Activated naive CD8-positive, alpha-beta T cell treated with anti-CD3 and anti-CD28 coated beads, Interleukin-2, amount 50 U/mL, for 24 hours (primary cell): ENCODE measurements around the gene TRPM7.

ENCODE experiments used
- ATAC-seq: fragments of 150-1000 bp; cut with Tn5 transposase; one replicate; pipeline ENCODE4 v1.10.0; 2021
- DNase-seq: peaks from one replicate; pipeline ENCODE4 v3.0.0; 2021
- H3K27ac Mint-ChIP-seq: one replicate; pipeline ENCODE4 v1.8.0; 2021; ENCODE audit warnings: mild to moderate bottlenecking, mixed read lengths
- H3K27me3 Mint-ChIP-seq: one replicate; pipeline ENCODE4 v1.8.0; 2021; ENCODE audit warnings: mixed read lengths
- H3K36me3 Mint-ChIP-seq: one replicate; pipeline ENCODE4 v1.8.0; 2021; ENCODE audit warnings: low read depth, mixed read lengths
- H3K4me1 Mint-ChIP-seq: one replicate; pipeline ENCODE4 v1.8.0; 2021; ENCODE audit warnings: mixed read lengths
- H3K4me3 Mint-ChIP-seq: one replicate; pipeline ENCODE4 v1.8.0; 2021; ENCODE audit warnings: mild to moderate bottlenecking, moderate library complexity, mixed read lengths
- H3K9me3 Mint-ChIP-seq: one replicate; pipeline ENCODE4 v1.8.0; 2021; ENCODE audit warnings: mixed read lengths

TRPM7 gene

DNA sequence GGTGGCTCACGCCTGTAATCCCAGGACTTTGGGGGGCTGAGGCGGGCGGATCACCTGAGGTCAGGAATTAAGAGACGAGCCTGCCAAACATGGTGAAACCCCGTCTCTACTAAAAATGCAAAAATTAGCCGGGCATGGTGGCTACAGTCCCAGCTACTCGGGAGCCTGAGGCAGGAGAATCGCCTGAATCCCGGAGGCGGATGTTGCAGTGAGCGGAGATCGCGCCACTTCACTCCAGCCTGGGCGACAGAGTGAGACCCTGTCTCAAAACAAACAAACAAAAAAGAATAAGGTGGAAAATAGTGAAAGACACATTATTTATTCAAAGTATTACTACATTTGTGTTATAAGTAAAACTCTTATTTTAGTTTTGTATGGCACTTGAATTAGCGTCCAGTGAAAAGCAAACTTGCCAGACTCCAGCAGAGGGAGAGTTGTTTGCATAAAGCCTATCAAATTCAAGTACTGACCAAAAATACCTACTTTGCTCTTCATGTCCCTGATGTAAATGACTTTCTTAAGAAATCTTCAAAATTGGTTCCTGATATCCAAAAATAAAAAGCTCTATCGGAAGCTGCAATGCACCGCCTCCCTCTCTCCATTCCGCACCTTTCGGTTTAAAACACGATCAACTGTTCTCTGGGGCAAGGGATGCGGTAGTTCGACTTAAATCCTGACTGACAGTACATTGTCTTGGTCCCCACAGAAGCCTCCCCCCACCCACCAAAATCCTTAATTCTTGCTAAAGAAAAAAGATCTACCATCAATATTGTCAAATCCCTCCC is 1.2 kb downstream of the TRPM7 start:
- H3K27me3 Mint-ChIP-seq: no peaks in the 10 kb centered on the region
- H3K27ac Mint-ChIP-seq: peak overlapping the region; percentile 98
- no peaks in the 10 kb centered on the region for H3K9me3 Mint-ChIP-seq
- H3K4me1 Mint-ChIP-seq: peaks cover 68% of the 10 kb centered on the region
- DNase-seq (no peak), ATAC-seq (no peak)
- peak overlapping the region; percentile 98 for H3K4me3 Mint-ChIP-seq
- H3K36me3 Mint-ChIP-seq: peaks cover 33% of the 10 kb centered on the region

GRCh38 chr15:50681467-50681866 is 5.1 kb downstream of the TRPM7 start:
- ATAC-seq (no peak), DNase-seq (no peak)
- peak overlapping the region; percentile 16 for H3K27ac Mint-ChIP-seq
- peaks cover 39% of the 10 kb centered on the region for H3K36me3 Mint-ChIP-seq
- peaks cover 60% of the 10 kb centered on the region for H3K4me1 Mint-ChIP-seq
- H3K9me3 Mint-ChIP-seq: no peaks in the 10 kb centered on the region
- H3K4me3 Mint-ChIP-seq: peak overlapping the region; percentile 27
- H3K27me3 Mint-ChIP-seq: no peaks in the 10 kb centered on the region

DNA sequence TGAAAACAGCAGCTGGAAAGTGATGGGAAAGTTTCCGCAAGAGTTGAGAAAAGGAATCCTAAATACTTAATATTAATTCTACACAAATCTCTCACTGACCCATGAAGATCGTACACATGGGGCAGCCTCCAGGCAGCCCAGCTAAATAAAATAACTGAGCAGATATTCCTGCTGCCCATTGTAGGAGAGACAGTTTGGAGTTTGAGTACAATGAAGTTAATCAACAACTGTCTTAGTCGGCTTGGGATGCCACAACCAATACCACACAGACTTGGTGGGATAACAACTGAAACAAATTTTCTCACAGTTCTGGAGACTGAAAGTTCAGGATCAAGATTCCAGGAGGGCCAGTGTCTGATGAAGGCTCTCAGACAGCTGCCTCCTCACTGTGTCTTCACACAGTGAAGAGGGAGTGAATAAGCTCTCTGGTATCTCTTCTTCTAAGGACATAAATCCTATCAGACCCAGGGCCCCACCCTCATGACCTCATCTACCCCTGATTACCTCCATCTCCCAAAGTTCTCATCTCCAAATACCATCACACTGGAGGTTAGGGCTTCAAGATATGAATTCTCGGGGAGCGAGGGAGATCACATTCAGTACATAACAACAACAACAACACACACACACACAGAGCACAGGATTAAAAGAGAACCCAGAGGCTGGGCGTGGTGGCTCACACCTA is 9.7 kb downstream of the TRPM7 start:
- peaks cover 26% of the 10 kb centered on the region for H3K36me3 Mint-ChIP-seq
- H3K27me3 Mint-ChIP-seq: no peaks in the 10 kb centered on the region
- H3K27ac Mint-ChIP-seq: peak overlapping the region; percentile 42
- no peak for ATAC-seq
- no peak for DNase-seq
- H3K4me1 Mint-ChIP-seq: peaks cover 29% of the 10 kb centered on the region
- no peak overlapping the region for H3K4me3 Mint-ChIP-seq
- H3K9me3 Mint-ChIP-seq: no peaks in the 10 kb centered on the region

- no peak overlapping the region for H3K4me3 Mint-ChIP-seq
- H3K27me3 Mint-ChIP-seq: no peaks in the 10 kb centered on the region
- H3K36me3 Mint-ChIP-seq: peaks cover 27% of the 10 kb centered on the region
- H3K27ac Mint-ChIP-seq: no peak overlapping the region
- no peak for DNase-seq
- H3K9me3 Mint-ChIP-seq: no peaks in the 10 kb centered on the region
- ATAC-seq: no peak
- H3K4me1 Mint-ChIP-seq: peaks cover 24% of the 10 kb centered on the region
These were observed 11.0 kb downstream of the TRPM7 start for GRCh38 chr15:50675535-50676144.

- Mint-ChIP-seq H3K36me3 (peaks cover 23% of the 10 kb centered on the region), H3K4me3 (no peak overlapping the region), H3K9me3 (no peaks in the 10 kb centered on the region), H3K27ac (no peak overlapping the region), H3K27me3 (no peaks in the 10 kb centered on the region), H3K4me1 (peaks cover 10% of the 10 kb centered on the region)
- no peak for DNase-seq
- ATAC-seq: no peak
These were observed 16.5 kb downstream of the TRPM7 start for GRCh38 chr15:50670115-50670514.

DNA sequence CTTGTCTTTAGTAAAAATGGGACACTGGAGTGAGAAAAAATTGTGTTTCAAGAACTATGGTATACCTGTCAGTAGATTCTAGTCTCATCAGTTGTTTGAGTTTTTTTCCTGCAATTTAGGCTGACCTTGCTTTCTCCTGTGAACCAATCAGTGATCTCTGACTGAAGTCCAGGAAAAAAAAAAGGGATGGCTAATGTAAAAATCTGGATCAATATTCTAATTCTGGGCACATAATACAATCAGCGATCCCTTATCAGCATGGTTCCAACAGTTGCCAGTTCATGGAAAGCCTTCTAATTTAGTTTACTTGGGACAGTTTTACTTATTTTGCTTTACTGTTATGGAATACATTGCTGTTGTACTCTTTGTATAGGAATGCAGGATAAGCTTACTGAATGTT is 17.0 kb downstream of the TRPM7 start:
- H3K4me3 Mint-ChIP-seq: no peak overlapping the region
- no peak overlapping the region for H3K27ac Mint-ChIP-seq
- DNase-seq (no peak), ATAC-seq (no peak)
- no peaks in the 10 kb centered on the region for H3K27me3 Mint-ChIP-seq
- peaks cover 18% of the 10 kb centered on the region for H3K36me3 Mint-ChIP-seq
- H3K4me1 Mint-ChIP-seq: peaks cover 9% of the 10 kb centered on the region
- no peaks in the 10 kb centered on the region for H3K9me3 Mint-ChIP-seq

DNA sequence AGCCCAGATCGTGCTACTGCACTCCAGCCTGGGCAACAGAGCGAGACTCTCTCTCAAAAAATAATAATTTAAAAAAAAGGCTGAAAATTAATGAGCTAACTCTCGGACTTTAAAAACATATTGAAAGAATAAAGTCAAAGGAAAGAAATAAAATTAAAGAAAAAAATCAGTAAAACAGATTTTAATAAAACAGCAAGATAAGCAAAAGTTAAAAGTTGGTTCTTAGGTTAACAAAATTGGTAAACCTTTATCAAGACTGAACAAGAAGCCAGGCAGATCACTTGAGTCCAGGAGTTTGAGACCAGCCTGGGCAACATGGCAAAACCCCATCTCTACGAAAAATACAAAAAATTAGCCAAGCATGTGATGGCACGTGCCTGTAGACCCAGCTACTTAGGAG is 20.7 kb downstream of the TRPM7 start:
- Mint-ChIP-seq H3K36me3 (peaks cover 10% of the 10 kb centered on the region), H3K9me3 (no peaks in the 10 kb centered on the region), H3K4me3 (no peak overlapping the region), H3K4me1 (peaks cover 4% of the 10 kb centered on the region), H3K27ac (no peak overlapping the region), H3K27me3 (no peaks in the 10 kb centered on the region)
- DNase-seq (no peak), ATAC-seq (no peak)

DNA sequence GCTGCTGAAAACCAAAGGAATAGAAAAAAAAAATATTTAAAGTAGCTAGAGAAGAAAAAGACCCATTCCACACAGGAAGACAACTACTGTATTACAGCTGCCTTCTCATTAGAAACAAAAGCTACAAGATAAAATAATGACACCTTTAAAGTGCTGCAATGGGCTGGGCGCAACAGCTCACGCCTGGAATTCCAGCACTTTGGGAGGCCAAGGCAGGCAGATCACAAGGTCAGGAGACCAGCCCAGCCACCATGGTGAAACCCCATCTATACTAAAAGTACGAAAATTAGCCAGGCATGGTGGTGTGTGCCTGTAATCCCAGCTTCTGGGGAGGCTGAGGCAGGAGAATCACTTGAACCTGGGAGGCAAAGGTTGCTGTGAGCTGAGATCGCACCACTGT is 31.0 kb downstream of the TRPM7 start:
- Mint-ChIP-seq H3K4me3 (no peak overlapping the region), H3K27ac (no peak overlapping the region), H3K36me3 (peaks cover 66% of the 10 kb centered on the region)

DNA sequence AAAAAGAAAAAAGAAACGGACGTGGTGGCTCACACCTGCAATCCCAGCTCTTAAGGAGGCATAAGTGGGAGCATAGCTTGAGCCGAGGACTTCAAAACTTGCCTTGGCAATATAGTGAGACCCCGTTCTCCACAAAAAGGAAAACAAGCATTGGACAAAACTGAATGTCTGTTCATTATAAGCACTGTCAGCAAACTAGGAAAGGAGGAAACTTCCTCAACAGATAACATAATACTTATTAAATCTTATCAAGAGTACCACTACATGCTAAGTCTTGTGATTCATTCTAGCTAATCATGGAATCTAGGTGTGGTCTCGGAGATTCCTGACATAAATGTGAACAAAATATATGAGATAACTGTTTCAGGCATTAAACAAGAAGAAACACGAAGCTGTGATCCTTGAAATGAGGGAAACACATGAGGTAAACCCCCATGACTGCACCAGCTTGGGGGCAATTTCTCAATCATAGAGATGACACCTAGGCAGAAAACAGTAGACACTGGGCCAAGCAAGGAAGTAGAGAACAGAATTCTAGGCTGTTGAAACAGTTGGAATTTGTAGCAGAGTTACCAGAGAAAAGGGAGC is 33.3 kb downstream of the TRPM7 start:
- no peak overlapping the region for H3K27ac Mint-ChIP-seq
- DNase-seq (no peak), ATAC-seq (no peak)
- H3K4me3 Mint-ChIP-seq: no peak overlapping the region
- no peaks in the 10 kb centered on the region for H3K27me3 Mint-ChIP-seq
- peaks cover 61% of the 10 kb centered on the region for H3K36me3 Mint-ChIP-seq
- H3K9me3 Mint-ChIP-seq: no peaks in the 10 kb centered on the region
- H3K4me1 Mint-ChIP-seq: peaks cover 26% of the 10 kb centered on the region

More for the DNA sequence above, 31.0 kb downstream of the TRPM7 start:
- Mint-ChIP-seq H3K27me3 (no peaks in the 10 kb centered on the region), H3K4me1 (peaks cover 27% of the 10 kb centered on the region), H3K9me3 (no peaks in the 10 kb centered on the region)
- DNase-seq (no peak), ATAC-seq (no peak)

GRCh38 chr15:50652671-50653070 is 33.9 kb downstream of the TRPM7 start:
- Mint-ChIP-seq H3K27me3 (no peaks in the 10 kb centered on the region), H3K27ac (no peak overlapping the region), H3K9me3 (no peaks in the 10 kb centered on the region), H3K4me3 (no peak overlapping the region), H3K4me1 (peaks cover 26% of the 10 kb centered on the region), H3K36me3 (peaks cover 60% of the 10 kb centered on the region)
- DNase-seq (no peak), ATAC-seq (no peak)

- Mint-ChIP-seq H3K9me3 (no peaks in the 10 kb centered on the region), H3K36me3 (peaks cover 45% of the 10 kb centered on the region), H3K4me3 (no peak overlapping the region), H3K4me1 (no peaks in the 10 kb centered on the region), H3K27ac (peak overlapping the region; percentile 14), H3K27me3 (no peaks in the 10 kb centered on the region)
- no peak for ATAC-seq
- no peak for DNase-seq
These were observed 45.3 kb downstream of the TRPM7 start for GRCh38 chr15:50641318-50641717.

GRCh38 chr15:50636146-50636545 is 50.5 kb downstream of the TRPM7 start:
- Mint-ChIP-seq H3K9me3 (no peaks in the 10 kb centered on the region), H3K27me3 (no peaks in the 10 kb centered on the region), H3K4me1 (peaks cover 10% of the 10 kb centered on the region), H3K27ac (no peak overlapping the region), H3K4me3 (no peak overlapping the region), H3K36me3 (peaks cover 50% of the 10 kb centered on the region)
- ATAC-seq (no peak), DNase-seq (no peak)

DNA sequence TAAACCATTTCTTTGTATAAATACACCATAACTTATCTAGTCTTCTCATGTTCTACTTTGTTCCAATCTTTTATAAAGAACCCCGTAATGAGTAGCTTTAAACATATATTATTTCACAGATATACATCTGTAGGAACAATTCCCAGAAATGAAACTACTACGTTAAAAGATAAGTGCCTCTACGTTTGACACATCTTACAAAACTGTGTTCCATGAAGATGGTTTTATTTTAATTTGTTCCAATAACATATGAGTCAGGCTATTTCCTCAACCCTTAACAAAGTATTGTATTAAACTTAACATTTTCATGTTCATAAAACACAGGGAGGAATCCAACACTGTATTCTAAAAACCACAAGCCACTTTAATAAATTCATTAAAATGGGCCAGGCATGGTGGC is 52.9 kb downstream of the TRPM7 start:
- Mint-ChIP-seq H3K27ac (peak overlapping the region; percentile 56), H3K27me3 (no peaks in the 10 kb centered on the region), H3K4me1 (peaks cover 10% of the 10 kb centered on the region), H3K36me3 (peaks cover 49% of the 10 kb centered on the region), H3K9me3 (no peaks in the 10 kb centered on the region), H3K4me3 (no peak overlapping the region)
- no peak for DNase-seq
- ATAC-seq: peak; percentile 7

DNA sequence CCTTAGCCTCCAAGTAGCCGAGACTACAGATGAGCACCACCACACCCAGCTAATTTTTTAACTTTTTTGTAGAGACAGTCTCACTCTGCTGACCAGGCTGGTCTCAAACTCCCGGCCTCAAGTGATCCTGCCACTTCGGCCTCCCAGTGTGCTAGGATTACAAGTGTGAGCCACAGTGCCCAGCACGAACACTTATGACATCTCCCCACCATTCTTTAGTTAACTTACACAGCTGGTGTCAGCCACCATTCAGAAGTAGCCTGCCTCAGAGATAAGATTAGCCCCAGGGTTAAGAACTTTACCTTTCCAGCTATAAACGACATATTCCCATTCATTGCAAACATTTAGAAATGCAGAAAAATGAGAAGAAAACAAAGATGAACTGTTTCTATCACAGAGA is 58.2 kb downstream of the TRPM7 start:
- Mint-ChIP-seq H3K27ac (no peak overlapping the region), H3K4me3 (no peak overlapping the region), H3K4me1 (peaks cover 9% of the 10 kb centered on the region), H3K36me3 (peaks cover 42% of the 10 kb centered on the region), H3K9me3 (no peaks in the 10 kb centered on the region), H3K27me3 (no peaks in the 10 kb centered on the region)
- no peak for ATAC-seq
- no peak for DNase-seq
